GM19043 (cell line): ENCODE measurements around the gene TNFSF10.

Experiments
- ATAC-seq: cut with Tn5 transposase; IDR thresholded peaks from one replicate; pipeline ENCODE4 v1.9.1; 2021; ENCODE audit warnings: low read depth; ENCODE audit not compliant: unreplicated experiment

Gene TNFSF10

DNA sequence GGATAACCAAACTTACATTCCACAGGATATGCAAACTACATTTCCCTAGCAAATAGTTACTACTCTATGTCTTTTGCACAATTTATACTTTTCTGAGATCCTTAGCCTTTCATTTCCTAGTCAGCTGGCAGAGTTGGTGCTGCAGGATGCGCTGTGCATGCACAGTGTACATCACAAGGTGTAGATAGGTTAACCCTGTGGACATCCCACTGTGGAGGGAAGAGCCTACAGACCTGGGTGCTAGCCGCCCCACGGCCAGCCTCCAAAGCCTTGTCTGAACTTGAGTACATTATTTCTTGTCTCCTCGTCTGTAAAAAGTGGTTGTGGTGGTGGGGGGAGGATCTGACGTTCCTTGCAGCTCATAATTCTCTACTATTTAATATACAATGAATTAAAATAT lies 3.5 kb downstream of the TNFSF10 start:
- no peak for ATAC-seq

DNA sequence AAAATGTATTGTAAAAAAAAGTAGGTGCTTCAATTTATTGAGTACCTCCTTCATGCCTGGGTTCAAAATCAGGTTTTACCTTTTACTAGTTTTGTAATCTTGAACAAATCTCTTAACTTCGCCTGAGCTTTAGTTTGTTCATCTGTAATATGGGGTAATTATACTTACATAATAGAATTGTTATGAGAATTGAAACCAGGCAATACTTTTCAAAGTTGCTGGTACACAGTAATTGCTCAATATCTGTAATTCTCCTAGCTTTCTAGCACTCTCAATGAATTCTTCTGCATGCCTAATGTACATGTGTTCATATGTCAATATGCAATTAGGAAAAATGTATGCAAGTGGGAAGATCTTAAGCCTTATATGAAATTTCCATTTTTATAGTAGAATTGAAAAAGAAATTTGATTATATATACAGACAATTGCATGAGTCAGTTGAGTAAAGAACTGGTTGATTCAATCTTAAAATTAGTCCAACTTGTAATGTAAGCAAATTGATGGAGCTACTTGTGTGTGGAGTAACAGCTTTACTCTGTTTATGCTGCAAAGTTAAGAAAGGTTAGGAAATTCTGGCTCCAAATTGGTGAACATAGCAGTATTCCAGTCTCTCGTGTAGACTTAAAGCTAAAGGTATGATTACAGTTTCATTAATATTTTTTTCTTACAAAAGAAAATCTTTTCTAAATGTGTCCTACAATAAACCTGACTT lies 4.1 kb downstream of the TNFSF10 start:
- ATAC-seq, result no peak

DNA sequence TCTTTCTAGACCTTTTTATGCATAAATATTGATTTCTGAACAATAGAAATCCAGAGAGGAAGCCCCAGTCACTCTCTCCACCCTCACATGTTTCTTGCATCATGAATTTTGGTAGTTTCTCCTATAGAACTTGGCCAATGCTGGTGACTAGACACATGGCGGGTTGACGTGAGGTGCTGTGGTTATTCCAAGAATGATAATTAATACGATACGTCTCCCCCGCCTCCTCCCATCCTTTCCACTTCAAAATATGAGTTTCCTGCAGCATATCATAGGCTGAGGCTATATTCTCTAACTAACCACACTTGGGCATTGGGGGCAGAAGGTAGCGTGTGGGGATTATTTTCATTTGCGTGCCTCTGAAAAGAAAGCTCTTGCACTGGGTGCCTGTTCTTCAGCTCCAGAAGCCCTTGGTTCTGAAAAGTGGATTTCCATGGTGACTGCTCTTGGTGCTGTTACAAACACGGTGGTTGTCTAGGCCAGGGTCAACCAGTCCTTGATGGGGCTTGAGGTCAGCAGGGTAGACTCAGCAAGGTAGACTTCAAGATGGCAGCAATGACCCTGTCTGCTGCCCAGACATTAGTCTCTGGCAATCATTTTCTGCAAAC lies 5.3 kb downstream of the TNFSF10 start:
- ATAC-seq, result no peak

DNA sequence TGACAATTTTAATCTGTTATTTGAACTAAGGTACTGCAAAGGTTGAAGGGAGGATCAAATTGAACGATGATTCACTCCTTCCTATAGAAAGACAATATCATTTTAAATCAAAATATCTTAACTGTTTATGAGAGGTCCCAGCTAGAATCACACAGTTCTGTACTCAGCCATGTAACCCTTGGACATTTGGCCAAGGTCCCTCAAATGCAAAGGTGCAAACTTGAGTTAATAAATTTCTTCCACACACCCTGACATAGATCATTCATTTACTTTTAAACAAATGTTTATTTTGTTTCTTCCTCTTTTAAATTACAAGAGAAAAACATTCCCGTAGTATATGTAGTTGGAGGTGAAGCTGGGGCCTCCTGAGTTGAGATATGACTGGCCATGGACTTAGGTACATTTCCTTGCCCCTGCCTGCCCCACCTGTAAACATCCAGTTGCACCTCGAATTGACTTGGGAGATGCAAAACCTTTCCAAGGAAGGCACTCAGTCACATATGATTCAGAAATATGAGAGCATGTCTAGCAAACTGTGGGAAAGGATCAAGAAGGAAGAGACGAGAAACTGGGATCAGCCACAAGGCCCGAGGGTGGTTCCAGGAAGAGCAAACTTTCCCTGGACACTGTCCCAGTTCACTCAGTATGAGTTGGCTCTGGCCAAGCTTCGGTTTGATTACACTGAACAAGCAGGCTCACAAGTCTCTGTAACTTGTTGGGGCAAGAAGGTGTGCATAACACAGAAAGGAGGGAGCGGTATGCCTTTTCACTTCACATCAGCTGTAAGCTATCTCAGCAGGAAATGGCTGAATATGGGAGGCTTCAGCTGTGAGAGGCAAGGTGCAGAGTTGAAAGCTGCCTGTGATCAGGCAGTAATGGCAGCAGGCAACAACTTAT lies 6.7 kb downstream of the TNFSF10 start:
- peak; percentile 31 for ATAC-seq

DNA sequence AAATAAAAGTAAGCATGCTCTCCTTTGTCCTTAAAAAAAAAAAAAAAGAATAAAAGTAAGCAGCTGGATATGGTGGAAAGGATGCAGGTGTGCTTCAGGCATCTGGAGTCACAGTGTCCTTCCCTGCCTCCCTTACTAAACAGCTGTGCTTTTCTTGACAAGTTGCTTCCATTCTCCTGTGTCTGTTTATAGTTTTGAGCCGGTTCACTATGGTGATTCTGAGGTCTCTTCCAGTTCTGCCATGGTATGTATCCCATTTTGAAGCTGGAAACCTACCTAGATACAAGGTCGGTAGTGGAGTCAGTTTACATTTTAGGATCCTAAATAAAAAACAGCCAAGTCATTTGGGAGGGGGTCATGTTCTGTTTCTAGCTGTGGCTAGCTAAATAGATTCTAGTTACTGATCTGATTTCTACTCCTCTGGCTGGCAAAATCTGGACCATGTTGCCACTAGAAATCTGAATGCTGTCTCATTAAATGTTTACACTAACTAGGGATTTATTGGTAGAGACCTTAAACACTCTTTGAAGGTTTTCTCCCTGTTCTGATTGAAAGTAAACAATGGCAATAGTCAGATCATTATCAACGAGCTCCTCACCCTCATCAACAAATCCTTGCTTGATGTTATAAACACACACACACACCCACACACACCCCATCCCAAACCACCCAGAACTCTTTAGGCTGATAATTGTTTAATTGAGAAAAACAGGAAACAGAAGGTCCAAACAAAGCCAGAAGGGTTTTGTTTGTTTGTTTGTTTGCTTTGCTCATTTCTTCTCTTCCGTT lies 7.9 kb downstream of the TNFSF10 start:
- ATAC-seq, result no peak

DNA sequence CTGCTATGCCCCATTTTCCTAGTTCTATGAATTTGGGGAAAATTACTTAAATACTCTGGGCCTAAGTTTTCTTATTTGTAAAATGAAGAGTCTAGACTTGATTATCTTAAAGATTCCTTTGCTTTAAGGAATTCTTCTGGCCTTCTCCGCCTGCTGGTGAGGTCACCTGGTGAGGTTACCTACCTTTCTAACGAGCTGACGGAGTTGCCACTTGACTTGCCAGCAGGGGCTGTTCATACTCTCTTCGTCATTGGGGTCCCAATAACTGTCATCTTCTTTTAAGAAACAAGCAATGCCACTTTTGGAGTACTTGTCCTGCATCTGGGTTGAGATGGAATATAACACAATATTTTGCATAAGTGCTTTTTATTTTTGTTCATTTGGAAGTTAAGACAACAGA lies 8.6 kb downstream of the TNFSF10 start:
- no peak for ATAC-seq

DNA sequence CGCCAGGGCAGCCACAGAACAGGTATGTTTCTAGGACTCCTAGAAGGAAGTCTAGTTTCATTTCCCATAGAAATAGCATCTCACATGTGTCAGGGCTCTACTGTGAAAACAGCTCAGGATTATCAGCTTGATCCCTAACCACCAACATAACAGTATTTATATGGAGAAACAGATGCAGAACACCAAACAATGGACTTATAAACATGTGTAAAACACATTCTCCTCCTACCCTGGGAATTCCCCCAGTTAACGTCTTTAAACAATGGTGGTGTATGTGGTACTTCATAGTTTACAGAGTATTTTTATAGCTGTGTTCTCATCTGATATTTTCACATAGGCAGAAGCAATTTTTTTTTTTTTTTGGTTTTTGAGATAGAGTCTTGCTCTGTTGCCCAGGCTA lies 9.7 kb downstream of the TNFSF10 start:
- ATAC-seq, result no peak

DNA sequence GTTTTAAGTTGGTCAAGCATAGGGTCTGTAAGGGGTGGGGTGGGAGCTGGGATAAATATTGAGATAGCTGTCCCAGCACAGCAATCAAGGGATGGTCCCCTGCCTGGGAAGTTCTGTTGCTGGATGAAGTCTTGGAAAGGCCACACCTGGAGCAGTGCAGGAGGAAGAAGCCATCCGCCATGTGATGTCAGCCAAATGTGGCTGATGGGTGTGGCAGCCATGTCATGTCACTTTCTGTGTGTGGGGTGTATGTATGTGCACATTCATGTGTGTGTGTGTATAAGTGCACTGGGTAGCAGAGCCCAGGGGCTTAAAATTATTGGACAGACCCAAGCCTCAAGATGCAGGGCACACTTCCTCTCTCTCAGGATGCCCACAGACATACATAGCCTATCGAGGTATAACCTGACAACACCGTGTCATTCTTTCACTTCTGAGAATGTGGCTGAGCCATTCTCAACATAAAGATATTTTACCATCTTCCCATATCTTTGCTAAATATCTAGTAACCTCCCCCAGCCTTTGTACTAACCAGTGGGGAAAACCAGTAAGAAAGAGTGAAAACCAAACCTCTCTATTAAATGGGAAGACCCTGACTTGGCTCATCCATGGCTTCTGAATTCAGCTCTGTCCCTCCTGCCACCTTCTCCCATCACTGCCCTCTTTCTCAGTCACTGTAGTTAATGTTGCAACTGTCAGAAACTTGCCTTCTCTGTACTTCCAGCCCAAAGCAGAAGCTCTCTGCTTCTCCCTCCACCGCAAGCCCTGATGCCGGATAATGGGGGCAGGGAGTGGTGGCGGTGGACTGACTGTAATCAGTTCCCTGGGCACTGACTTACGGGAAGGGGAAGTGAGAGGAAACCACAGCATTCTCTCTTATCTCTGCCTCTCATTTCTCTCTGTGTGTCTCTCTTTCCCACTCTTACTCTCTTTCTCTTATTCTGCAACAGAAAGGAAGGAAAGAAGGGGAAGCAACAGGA lies 11.2 kb downstream of the TNFSF10 start:
- ATAC-seq, result peak; percentile 54

DNA sequence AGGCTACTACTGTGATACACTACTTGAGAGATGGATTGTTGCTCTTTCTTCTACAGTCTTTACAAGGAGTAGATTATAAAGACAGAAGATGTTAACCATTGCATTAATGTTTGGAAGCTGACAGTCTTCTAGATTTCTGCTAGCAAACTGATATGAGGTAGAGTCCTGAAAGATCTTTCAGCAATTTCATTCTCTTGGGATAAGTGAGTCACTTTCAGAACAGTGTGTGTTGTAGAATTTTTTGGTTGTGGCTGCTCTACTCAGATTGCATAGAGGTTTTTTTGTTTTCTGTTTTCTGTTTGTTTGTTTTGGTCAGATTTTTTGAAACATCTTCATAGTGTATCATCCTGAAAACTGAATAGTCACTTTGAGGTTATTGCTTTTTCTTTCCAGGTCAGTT lies 17.1 kb downstream of the TNFSF10 start:
- ATAC-seq, result no peak

DNA sequence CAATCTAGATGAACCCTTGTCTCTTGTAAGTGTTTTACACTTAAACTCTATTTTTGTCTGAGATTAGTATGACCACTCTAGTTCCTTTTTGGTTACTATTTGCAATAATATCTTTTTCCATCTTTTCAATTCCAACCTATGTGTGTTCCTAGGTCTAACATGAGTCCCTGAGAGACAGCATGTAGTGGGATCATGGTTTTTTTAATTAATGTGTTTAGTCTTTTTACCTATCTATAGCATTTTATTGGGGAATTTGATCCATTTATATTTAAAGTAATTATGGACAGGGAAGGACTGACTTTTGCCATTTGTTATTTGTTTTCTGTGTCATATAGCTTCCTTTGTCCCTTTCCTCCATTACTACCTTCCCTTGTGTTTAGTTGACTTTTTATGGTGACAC lies 21.7 kb downstream of the TNFSF10 start:
- no peak for ATAC-seq

DNA sequence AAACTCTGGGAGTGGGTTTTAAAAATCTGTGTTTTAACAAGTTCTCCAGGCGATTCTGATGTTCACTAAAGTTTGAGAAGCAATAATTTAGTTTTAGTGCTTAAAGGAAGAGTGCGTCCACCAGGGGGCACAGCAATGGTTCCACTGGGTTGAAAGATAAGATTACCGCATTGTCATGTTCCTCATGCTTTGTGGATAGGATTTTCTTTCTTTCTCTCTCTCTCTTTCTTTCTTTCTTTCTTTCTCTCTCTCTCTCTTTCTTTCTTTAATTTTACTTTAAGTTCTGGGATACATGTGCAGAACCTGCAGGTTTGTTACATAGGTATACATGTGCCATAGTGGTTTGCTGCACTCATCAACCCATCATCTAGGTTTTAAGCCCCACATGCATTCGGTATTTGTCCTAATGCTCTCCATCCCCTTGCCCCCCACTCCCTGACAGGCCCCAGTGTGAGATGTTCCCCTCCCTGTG lies 33.0 kb downstream of the TNFSF10 start:
- ATAC-seq, result peak; percentile 78

DNA sequence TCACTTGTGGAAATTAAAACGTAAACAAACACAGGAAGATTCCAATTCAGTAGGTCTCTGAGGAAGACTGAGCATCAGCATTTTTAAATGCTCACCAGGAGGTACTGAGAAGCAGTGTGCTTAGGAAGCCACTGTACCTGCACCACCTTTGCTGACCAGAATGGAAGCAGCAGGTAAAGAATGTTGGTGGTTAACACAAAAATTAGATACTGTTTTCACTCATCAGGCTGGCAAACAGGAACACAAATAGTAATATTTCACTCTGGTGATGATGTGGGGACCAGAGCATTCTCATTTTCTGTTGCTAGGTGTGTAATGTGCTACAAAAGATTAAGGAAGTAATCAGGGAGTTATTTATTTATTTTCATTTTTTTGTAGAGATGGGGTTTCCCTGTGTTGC lies 45.1 kb downstream of the TNFSF10 start:
- ATAC-seq, result no peak

DNA sequence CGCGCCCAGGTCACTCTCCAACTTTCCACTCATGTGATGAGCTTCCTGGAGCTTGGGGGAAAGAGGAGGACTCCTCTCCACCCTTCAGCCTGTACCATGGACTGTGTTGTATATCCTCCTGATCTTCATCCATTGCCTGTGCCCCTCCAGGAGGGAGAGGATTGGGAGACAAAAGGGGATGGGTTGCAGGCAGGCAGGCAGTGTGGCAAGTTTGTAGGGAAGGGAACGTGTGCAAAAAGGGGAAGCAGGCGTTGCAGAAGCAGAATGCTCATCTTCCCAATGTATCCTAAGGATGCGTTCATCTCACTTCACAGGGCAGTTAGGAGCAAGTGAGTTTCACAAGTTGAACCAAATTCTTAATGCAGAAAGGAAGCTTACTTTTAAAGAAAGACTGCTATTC lies 46.9 kb downstream of the TNFSF10 start:
- ATAC-seq, result no peak

DNA sequence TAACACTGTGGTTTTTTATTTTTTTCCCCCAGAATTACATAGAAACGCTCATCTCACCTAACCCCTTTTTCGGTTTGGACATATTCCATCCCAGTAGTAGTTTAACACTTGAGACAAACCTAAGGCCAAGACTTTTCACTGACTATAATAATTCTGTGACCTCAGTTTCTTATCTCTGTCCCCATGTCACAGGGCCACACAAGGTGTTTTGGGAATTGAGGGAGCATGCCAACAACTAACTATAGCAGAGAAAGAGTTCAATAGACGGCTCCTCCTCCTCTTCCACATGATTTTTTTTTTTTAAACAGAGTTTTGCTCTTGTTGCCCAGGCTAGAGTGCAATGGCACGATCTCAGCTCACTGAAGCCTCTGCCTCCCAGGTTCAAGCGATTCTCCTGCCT lies 47.5 kb downstream of the TNFSF10 start:
- no peak for ATAC-seq

DNA sequence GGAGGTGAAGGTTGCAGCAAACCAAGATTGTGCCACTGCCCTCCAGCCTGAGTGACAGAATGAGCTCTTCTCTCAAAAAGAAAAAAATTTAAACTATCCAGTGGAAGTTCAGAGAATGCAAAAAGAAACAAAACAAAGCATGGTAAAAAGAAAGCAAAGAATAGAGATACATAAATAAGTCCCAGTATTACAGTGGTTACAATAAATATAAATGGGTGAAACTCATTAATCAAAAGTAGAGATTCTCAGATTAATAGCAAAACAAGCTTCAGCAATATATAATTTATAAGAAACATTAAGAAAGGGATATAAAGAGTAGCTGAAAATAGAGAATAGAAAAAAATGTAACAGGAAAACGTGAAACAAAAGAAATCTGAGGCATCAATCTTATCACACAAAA lies 51.3 kb downstream of the TNFSF10 start:
- ATAC-seq, result no peak

DNA sequence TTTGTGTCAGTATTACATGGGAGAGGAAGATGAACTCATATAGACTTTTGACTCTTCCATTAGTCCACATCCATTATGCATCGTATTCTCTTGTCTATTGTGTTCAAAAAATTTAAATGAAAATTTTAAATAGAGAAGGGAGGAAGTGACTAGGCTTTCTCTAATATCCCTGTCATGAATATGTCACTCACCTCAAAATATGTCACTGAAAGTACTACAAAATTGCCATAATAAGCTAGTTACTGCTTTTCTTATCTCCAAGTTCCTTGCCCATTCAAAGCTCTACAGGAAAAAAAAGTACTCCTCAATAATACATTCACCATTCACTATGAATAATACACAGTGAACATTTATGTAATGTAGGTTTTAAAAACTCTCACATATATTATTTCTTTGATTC lies 52.6 kb downstream of the TNFSF10 start:
- no peak for ATAC-seq

DNA sequence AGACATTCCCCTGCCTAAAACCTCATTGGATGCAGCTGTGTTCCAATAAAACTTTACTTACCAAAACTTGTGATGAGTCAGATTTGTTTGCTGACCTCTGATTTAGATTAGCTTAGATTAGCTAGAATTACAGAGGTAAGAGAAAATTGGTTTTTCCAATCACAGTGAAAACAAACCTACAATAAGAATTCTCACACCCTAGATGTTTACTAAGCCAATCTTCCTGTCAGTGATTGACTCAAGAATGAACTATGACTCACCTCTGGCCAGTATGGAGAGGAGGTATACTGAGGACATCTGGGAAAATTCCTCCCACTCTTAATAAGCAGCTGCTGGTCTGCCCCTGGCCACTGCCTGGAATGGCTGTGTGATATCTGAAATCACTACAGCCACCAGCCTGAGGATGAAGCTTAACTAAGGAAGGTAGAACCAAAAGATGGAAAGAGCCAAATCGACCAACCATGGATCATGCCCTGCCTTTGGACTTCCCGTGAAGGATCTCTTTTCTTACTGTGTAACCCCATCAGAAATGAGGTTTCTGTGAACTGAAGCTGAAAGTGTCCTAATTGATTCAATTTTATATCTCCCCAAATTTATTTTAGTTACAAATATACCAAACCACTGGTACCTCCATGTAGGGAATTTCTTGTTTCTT lies 55.9 kb downstream of the TNFSF10 start:
- no peak for ATAC-seq

DNA sequence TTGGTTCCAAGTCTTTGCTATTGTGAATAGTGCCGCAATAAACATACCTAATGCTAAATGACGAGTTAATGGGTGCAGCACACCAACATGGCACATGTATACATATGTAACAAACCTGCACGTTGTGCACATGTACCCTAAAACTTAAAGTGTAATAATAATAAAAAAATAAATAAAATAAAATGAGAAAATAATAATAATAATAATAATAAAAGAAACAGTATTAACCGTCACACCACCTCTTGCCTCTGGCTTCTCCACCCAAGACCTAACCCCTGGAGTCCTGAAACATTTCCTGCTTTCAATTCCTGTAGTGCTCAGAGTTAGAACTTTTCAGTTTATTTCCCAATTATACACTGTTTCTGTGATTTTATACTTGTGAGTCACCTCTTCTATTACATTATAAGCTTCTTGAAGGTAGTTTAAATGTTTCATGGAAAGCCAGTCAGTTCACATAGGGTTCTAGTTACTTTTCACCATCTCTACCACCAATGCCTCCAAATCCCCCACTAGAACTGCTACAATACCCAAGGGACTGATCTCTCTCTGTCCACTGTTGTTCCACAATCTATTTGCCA lies 56.6 kb downstream of the TNFSF10 start:
- no peak for ATAC-seq

DNA sequence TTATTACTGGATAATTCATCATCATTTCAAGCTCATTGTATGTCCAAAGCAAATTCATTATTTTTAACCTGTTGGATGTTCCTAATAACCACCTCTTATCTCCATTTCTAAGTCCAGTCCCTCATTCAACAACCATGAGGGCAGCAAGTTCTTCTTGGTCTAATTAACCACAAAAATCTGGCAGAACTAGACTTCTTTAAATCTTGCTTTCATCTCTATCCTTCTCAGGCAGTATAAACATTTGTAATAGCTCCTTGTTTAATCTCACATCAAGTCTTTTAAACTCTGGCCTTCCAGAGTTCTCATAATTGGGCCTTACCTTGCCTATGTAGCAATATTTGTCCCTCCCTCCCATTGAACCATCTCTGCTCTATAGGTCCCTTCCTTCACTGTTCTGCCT lies 57.9 kb downstream of the TNFSF10 start:
- ATAC-seq, result no peak
